ENCODE data around the gene LMF1. TPM values are rescaled to one million over a fixed set of nuclear protein-coding genes. Genes with fewer than 3 reads are reported as not detected.

Gene LMF1
- total RNA-seq, 4 donors from 2014 or later, result 7.7 to 15.8 (median 10.2) TPM

GRCh38 chr16:873889-874288 lies 96.9 kb downstream of the LMF1 start:
- H3K9me3 ChIP-seq, result no peaks in the 10 kb centered on the region
- no peaks in the 10 kb centered on the region for H3K27me3 ChIP-seq
- no peak overlapping the region for H3K4me3 ChIP-seq
- intact Hi-C loops (cut with DNase I; ENCODE audit: low total_unique reads), result no loop called here
- no peak for DNase-seq
- TF ChIP-seq CTCF (IDR thresholded peaks at IDR 0.05 in 4 of 5, conservative IDR thresholded peaks at IDR 0.05 in 1 of 5) (no peak), POLR2A (IDR thresholded peaks at IDR 0.05) (no peak)
- H3K27ac ChIP-seq, result no peak overlapping the region
- in situ Hi-C loops (cut with MboI; ENCODE audit: low sequenced_read_pairs in 4 of 4), result no loop called here
- ATAC-seq, result no peak
- H3K36me3 ChIP-seq, result peaks cover 0 to 5% of the 10 kb centered on the region in 2 donors
- H3K4me1 ChIP-seq, result no peaks in the 10 kb centered on the region

GRCh38 chr16:873243-873661 lies 97.5 kb downstream of the LMF1 start:
- Histone ChIP-seq H3K36me3 (peaks cover 0 to 5% of the 10 kb centered on the region in 2 donors), H3K4me3 (no peak overlapping the region), H3K9me3 (no peaks in the 10 kb centered on the region), H3K4me1 (no peaks in the 10 kb centered on the region), H3K27ac (no peak overlapping the region), H3K27me3 (no peaks in the 10 kb centered on the region)
- TF ChIP-seq POLR2A (IDR thresholded peaks at IDR 0.05), result no peak
- no peak for TF ChIP-seq CTCF (IDR thresholded peaks at IDR 0.05 in 4 of 5, conservative IDR thresholded peaks at IDR 0.05 in 1 of 5)
- no peak for ATAC-seq
- intact Hi-C loops (cut with DNase I; ENCODE audit: low total_unique reads), result no loop called here
- in situ Hi-C loops (cut with MboI; ENCODE audit: low sequenced_read_pairs in 4 of 4), result no loop called here
- DNase-seq, result no peak

- in situ Hi-C loops (cut with MboI; ENCODE audit: low sequenced_read_pairs in 4 of 4) (no loop called here), intact Hi-C loops (cut with DNase I; ENCODE audit: low total_unique reads) (no loop called here)
- no peak for DNase-seq
- Histone ChIP-seq H3K36me3 (peaks cover 0 to 5% of the 10 kb centered on the region in 2 donors), H3K27ac (no peak overlapping the region), H3K4me3 (no peak overlapping the region), H3K4me1 (no peaks in the 10 kb centered on the region), H3K9me3 (no peaks in the 10 kb centered on the region), H3K27me3 (no peaks in the 10 kb centered on the region)
- no peak for ATAC-seq
- TF ChIP-seq POLR2A (IDR thresholded peaks at IDR 0.05) (no peak), CTCF (IDR thresholded peaks at IDR 0.05 in 4 of 5, conservative IDR thresholded peaks at IDR 0.05 in 1 of 5) (no peak)
These were observed 98.1 kb downstream of the LMF1 start for GRCh38 chr16:872436-873242.

- intact Hi-C loops (cut with DNase I; ENCODE audit: low total_unique reads) (no loop called here), in situ Hi-C loops (cut with MboI; ENCODE audit: low sequenced_read_pairs in 4 of 4) (no loop called here)
- no peak for ATAC-seq
- DNase-seq, result no peak
- H3K27ac ChIP-seq, result no peak overlapping the region
- TF ChIP-seq CTCF (IDR thresholded peaks at IDR 0.05 in 4 of 5, conservative IDR thresholded peaks at IDR 0.05 in 1 of 5) (no peak), POLR2A (IDR thresholded peaks at IDR 0.05) (no peak)
- H3K9me3 ChIP-seq, result no peaks in the 10 kb centered on the region
- no peaks in the 10 kb centered on the region for H3K27me3 ChIP-seq
- H3K4me1 ChIP-seq, result no peaks in the 10 kb centered on the region
- peaks cover 0 to 5% of the 10 kb centered on the region in 2 donors for H3K36me3 ChIP-seq
- H3K4me3 ChIP-seq, result no peak overlapping the region
These were observed 99.0 kb downstream of the LMF1 start for GRCh38 chr16:871562-872345.
